ENCODE results near the gene TEX13C. TPM values are rescaled to one million over a fixed set of nuclear protein-coding genes. Genes with fewer than 3 reads are reported as not detected.
"Not testable (repeated sequence)": the region's sequence is repeated elsewhere in the genome, so short reads cannot be mapped to it uniquely, and the experiment has no call there.

The TEX13C gene
- not detected for polyA plus RNA-seq (ENCODE audit: insufficient read length in 4 of 4)

GRCh38 chrX:125319646-125320521, at the start of gene TEX13C:
TSS of gene TEX13C (plus strand) at chrX:125319871. CDS start at chrX:125320120, 249 bp downstream.
- DNase-seq (ENCODE audit: low read depth in 4 of 4, low spot score in 3 of 4), result no peak

- DNase-seq (ENCODE audit: low read depth in 4 of 4, low spot score in 3 of 4), result no peak
Measured at GRCh38 chrX:125287282-125287681, 32.4 kb upstream of the TEX13C start.

- DNase-seq (ENCODE audit: low read depth in 4 of 4, low spot score in 3 of 4), result no peak
Measured at GRCh38 chrX:125288343-125288742, 31.3 kb upstream of the TEX13C start.

- no peak for DNase-seq (ENCODE audit: low read depth in 4 of 4, low spot score in 3 of 4)
Measured at GRCh38 chrX:125289209-125289608, 30.5 kb upstream of the TEX13C start.

GRCh38 chrX:125289920-125290319, 29.8 kb upstream of the TEX13C start:
- no peak for DNase-seq (ENCODE audit: low read depth in 4 of 4, low spot score in 3 of 4)

- DNase-seq (ENCODE audit: low read depth in 4 of 4, low spot score in 3 of 4), result no peak
Measured at GRCh38 chrX:125291124-125291523, 28.5 kb upstream of the TEX13C start.

- no peak for DNase-seq (ENCODE audit: low read depth in 4 of 4, low spot score in 3 of 4)
Measured at GRCh38 chrX:125293850-125294780, 25.6 kb upstream of the TEX13C start.

GRCh38 chrX:125295337-125295736, 24.3 kb upstream of the TEX13C start:
- no peak for DNase-seq (ENCODE audit: low read depth in 4 of 4, low spot score in 3 of 4)

- no peak for DNase-seq (ENCODE audit: low read depth in 4 of 4, low spot score in 3 of 4)
Measured at GRCh38 chrX:125298871-125299270, 20.8 kb upstream of the TEX13C start.

- DNase-seq (ENCODE audit: low read depth in 4 of 4, low spot score in 3 of 4), result no peak
Measured at GRCh38 chrX:125306335-125306866, 13.3 kb upstream of the TEX13C start.

GRCh38 chrX:125308653-125309052, 11.0 kb upstream of the TEX13C start:
- DNase-seq (ENCODE audit: low read depth in 4 of 4, low spot score in 3 of 4), result no peak

GRCh38 chrX:125319166-125319565, 505 bp upstream of the TEX13C start:
- not testable (repeated sequence) for DNase-seq (ENCODE audit: low read depth in 4 of 4, low spot score in 3 of 4)

GRCh38 chrX:125322431-125322830, 2.8 kb downstream of the TEX13C start:
- no peak for DNase-seq (ENCODE audit: low read depth in 4 of 4, low spot score in 3 of 4)

- no peak for DNase-seq (ENCODE audit: low read depth in 4 of 4, low spot score in 3 of 4)
Measured at GRCh38 chrX:125326599-125326998, 6.9 kb downstream of the TEX13C start.

GRCh38 chrX:125327891-125328290, 8.2 kb downstream of the TEX13C start:
- no peak for DNase-seq (ENCODE audit: low read depth in 4 of 4, low spot score in 3 of 4)

GRCh38 chrX:125333583-125333982, 13.9 kb downstream of the TEX13C start:
- DNase-seq (ENCODE audit: low read depth in 4 of 4, low spot score in 3 of 4), result no peak

- no peak for DNase-seq (ENCODE audit: low read depth in 4 of 4, low spot score in 3 of 4)
Measured at GRCh38 chrX:125340490-125340889, 20.8 kb downstream of the TEX13C start.

- DNase-seq (ENCODE audit: low read depth in 4 of 4, low spot score in 3 of 4), result no peak
Measured at GRCh38 chrX:125374169-125374568, 54.5 kb downstream of the TEX13C start.

Measured in left renal pelvis (tissue), 4 donors.